KMS-11 (cell line): ENCODE results near the gene YJEFN3.

ENCODE experiments used
- H2AFZ ChIP-seq: fragments of 200-600 bp; sonication (generic); 2 replicates; pipeline ENCODE4 v1.6.1; 2016; ENCODE audit warnings: antibody characterized with exemption, mixed run types, low read depth
- H3K27ac ChIP-seq: fragments of 200-600 bp; sonication (generic); 2 replicates; pipeline ENCODE4 v1.6.1; 2016; ENCODE audit warnings: mild to moderate bottlenecking, mixed run types
- H3K27me3 ChIP-seq: fragments of 200-600 bp; sonication (generic); 2 replicates; pipeline ENCODE4 v1.6.1; 2017; ENCODE audit warnings: mild to moderate bottlenecking, low read depth, mixed run types, moderate library complexity; ENCODE audit not compliant: insufficient read depth
- H3K36me3 ChIP-seq: fragments of 200-600 bp; sonication (generic); 2 replicates; pipeline ENCODE4 v1.6.1; 2017; ENCODE audit warnings: mild to moderate bottlenecking, mixed run types; ENCODE audit not compliant: insufficient read depth
- H3K4me1 ChIP-seq: fragments of 200-600 bp; sonication (generic); 2 replicates; pipeline ENCODE4 v1.6.1; 2016; ENCODE audit warnings: mild to moderate bottlenecking, low read depth, mixed run types; ENCODE audit not compliant: poor library complexity, severe bottlenecking
- H3K4me2 ChIP-seq: fragments of 200-600 bp; sonication (generic); 2 replicates; pipeline ENCODE4 v1.7.0; 2016; ENCODE audit warnings: mild to moderate bottlenecking, mixed run types
- H3K4me3 ChIP-seq: fragments of 200-600 bp; sonication (generic); IDR thresholded peaks from 2 replicates; pipeline ENCODE4 v1.6.1; 2017; ENCODE audit warnings: low read depth, low read length, mixed read lengths; ENCODE audit not compliant: insufficient read depth
- H3K79me2 ChIP-seq: fragments of 200-600 bp; sonication (generic); 2 replicates; pipeline ENCODE4 v1.6.1; 2016; ENCODE audit warnings: low read depth, mixed run types; ENCODE audit not compliant: insufficient read depth
- H3K9ac ChIP-seq: fragments of 200-600 bp; sonication (generic); 2 replicates; pipeline ENCODE4 v1.6.1; 2016; ENCODE audit warnings: mild to moderate bottlenecking, mixed run types
- H4K20me1 ChIP-seq: fragments of 200-600 bp; sonication (generic); 2 replicates; pipeline ENCODE4 v1.6.1; 2016; ENCODE audit warnings: mild to moderate bottlenecking, mixed run types; ENCODE audit not compliant: insufficient read depth
- TF ChIP-seq, protein P1 (sequence below): fragments of 200-600 bp; sonication (generic); conservative IDR thresholded peaks from 2 replicates; pipeline ENCODE4 v1.6.1; 2017; ENCODE audit warnings: low read depth, mild to moderate bottlenecking, antibody characterized with exemption, low read length, moderate library complexity, mixed read lengths

YJEFN3 gene, protein sequence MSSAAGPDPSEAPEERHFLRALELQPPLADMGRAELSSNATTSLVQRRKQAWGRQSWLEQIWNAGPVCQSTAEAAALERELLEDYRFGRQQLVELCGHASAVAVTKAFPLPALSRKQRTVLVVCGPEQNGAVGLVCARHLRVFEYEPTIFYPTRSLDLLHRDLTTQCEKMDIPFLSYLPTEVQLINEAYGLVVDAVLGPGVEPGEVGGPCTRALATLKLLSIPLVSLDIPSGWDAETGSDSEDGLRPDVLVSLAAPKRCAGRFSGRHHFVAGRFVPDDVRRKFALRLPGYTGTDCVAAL

DNA sequence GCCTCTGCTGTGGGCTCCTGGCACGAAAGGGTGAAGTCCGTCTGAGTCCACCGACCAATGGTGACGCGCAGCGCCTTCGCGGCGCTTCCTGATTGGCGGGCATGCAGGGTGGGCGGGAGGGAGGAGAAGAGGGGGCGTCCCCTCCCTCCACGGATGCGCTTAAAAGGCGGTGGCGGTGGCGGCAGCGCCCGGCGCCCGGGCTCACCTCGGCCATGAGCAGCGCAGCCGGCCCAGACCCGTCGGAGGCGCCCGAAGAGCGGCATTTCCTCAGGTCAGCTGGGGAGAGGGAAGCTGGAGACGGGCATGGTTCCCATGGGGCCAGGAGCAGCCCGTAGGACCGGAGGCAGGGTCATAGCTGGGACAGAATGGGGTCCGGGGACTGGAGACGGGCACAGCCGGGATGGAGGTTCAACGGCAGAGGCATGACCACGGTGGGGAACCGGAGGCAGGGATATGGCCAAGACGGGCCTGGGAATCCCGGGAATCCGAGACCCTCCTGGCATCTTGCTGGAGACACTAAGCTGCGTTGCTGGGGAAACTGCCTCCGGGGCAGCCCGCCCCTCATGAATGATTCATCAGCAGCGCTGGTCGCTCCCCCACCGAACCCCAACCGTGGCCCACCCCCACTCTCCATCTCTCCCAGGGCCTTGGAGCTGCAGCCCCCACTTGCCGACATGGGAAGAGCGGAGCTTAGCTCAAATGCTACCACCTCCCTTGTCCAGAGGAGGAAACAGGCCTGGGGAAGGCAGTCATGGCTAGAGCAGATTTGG lies at the start of gene YJEFN3:
Gene YJEFN3, plus strand, starts transcription at position 191 of the 770 bp plus-strand sequence. Its CDS starts 22 bp downstream, at position 213.
- Histone ChIP-seq H3K4me3 (no peak within 1 kb of the TSS), H3K4me2 (no peak within 1 kb of the TSS), H3K4me1 (no peaks in the 10 kb centered on the region), H3K27me3 (no peaks in the 10 kb centered on the region), H2AFZ (no peak within 1 kb of the TSS), H3K9ac (no peak within 1 kb of the TSS), H3K79me2 (peaks cover 6% of the 10 kb centered on the region; the same call in 1 of the 2 replicates), H3K36me3 (no peaks in the 10 kb centered on the region), H4K20me1 (no peaks in the 10 kb centered on the region), H3K27ac (no peak within 1 kb of the TSS)
- TF ChIP-seq, protein P1, sequence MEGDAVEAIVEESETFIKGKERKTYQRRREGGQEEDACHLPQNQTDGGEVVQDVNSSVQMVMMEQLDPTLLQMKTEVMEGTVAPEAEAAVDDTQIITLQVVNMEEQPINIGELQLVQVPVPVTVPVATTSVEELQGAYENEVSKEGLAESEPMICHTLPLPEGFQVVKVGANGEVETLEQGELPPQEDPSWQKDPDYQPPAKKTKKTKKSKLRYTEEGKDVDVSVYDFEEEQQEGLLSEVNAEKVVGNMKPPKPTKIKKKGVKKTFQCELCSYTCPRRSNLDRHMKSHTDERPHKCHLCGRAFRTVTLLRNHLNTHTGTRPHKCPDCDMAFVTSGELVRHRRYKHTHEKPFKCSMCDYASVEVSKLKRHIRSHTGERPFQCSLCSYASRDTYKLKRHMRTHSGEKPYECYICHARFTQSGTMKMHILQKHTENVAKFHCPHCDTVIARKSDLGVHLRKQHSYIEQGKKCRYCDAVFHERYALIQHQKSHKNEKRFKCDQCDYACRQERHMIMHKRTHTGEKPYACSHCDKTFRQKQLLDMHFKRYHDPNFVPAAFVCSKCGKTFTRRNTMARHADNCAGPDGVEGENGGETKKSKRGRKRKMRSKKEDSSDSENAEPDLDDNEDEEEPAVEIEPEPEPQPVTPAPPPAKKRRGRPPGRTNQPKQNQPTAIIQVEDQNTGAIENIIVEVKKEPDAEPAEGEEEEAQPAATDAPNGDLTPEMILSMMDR, result no peak

GRCh38 chr19:19480688-19481087 lies 48.0 kb upstream of the YJEFN3 start:
- H3K36me3 ChIP-seq, result no peaks in the 10 kb centered on the region

DNA sequence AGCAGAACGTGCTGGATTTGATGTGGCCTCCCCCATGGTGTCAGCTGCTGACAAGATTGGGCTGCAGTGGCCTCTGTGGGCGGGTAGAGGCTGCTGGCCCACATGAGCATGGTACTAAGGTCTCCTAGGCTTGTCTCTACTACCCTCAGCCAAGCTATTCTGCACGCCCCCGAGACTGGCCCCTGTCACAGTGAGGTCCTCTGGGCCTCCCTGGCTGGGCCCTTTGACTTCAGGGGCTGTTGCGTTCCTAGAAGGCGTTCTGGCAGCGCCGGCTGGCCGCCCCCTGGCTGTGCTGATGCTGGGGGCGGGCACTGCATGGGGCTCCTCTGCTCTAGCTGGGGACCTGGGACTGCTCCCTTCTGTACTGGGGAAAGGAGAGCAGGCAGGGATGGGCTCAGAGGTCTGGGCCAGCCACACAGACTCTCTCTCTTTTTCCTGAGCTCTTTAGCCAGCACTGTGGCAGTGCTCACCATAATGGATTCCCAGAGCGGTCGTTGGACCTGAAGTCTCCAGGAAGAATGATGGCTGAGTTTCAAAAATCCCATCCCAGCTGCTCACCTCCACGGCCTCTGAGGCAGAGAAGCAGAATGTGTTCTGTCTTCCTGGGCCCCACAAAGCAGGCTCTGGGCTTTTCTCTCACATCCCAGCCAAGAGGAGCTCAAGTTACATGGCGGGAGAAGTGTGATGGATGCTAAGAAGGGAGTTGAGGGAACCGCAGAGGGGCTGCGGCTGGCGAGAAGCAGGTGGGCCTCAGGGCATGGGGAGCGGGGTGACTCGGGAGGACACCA lies 45.7 kb upstream of the YJEFN3 start:
- peaks cover 33% of the 10 kb centered on the region for H4K20me1 ChIP-seq
- H3K27me3 ChIP-seq, result no peaks in the 10 kb centered on the region
- H3K9ac ChIP-seq, result no peak overlapping the region
- no peak overlapping the region for H3K4me3 ChIP-seq
- TF ChIP-seq, protein P1, result no peak
- H3K79me2 ChIP-seq, result peaks cover 6% of the 10 kb centered on the region; the same call in 1 of the 2 replicates
- H2AFZ ChIP-seq, result no peak overlapping the region
- H3K4me2 ChIP-seq, result no peak overlapping the region
- no peaks in the 10 kb centered on the region for H3K36me3 ChIP-seq
- H3K27ac ChIP-seq, result no peak overlapping the region
- peaks cover 21% of the 10 kb centered on the region for H3K4me1 ChIP-seq

More at GRCh38 chr19:19480688-19481087, 48.0 kb upstream of the YJEFN3 start:
- TF ChIP-seq, protein P1, result no peak
- H3K27me3 ChIP-seq, result no peaks in the 10 kb centered on the region
- H3K79me2 ChIP-seq, result peaks cover 15% of the 10 kb centered on the region; the same call in 1 of the 2 replicates
- H3K4me1 ChIP-seq, result peaks cover 21% of the 10 kb centered on the region
- no peak overlapping the region for H3K4me3 ChIP-seq
- H4K20me1 ChIP-seq, result peaks cover 33% of the 10 kb centered on the region
- no peak overlapping the region for H3K27ac ChIP-seq
- H2AFZ ChIP-seq, result no peak overlapping the region
- H3K9ac ChIP-seq, result no peak overlapping the region
- H3K4me2 ChIP-seq, result no peak overlapping the region

GRCh38 chr19:19485161-19485997 lies 43.3 kb upstream of the YJEFN3 start:
- no peaks in the 10 kb centered on the region for H3K27me3 ChIP-seq
- H3K9ac ChIP-seq, result no peak overlapping the region
- H3K4me3 ChIP-seq, result no peak overlapping the region
- TF ChIP-seq, protein P1, result no peak
- no peak overlapping the region for H2AFZ ChIP-seq
- no peak overlapping the region for H3K27ac ChIP-seq
- H4K20me1 ChIP-seq, result peaks cover 25% of the 10 kb centered on the region
- peaks cover 19% of the 10 kb centered on the region for H3K4me1 ChIP-seq
- no peak overlapping the region for H3K4me2 ChIP-seq
- H3K79me2 ChIP-seq, result no peaks in the 10 kb centered on the region
- no peaks in the 10 kb centered on the region for H3K36me3 ChIP-seq
